ENCODE data around the gene TCF7L1.
A peak's percentile ranks its signal among the peaks of the same experiment; 100 is the strongest.

TCF7L1 gene

GRCh38 chr2:85254540-85255300 is 121.5 kb downstream of the TCF7L1 start:
- DNase-seq (ENCODE audit: low read depth in 3 of 3) = no peak

DNA sequence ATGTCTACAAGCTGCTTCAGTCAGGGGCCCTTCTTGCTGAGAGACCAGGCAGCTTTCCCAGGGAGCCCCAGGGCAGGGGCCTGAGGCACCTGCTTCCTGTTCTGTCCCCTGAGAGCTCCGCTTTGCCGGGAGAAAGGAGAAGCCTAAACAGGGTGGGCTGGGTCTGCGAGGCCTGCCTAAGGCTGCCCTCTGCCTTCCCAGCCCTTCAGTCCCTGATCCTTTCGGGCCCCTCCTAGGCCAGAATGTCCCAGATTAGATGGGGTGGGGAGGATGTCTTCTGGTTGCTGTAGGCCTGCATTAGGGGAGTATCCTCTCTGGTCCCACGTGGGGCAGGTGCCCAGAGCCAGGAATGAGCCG is 122.2 kb downstream of the TCF7L1 start:
- DNase-seq (ENCODE audit: low read depth in 3 of 3) = no peak

- DNase-seq (ENCODE audit: low read depth in 3 of 3) = no peak
Observed at GRCh38 chr2:85255813-85256594, 122.8 kb downstream of the TCF7L1 start.

DNA sequence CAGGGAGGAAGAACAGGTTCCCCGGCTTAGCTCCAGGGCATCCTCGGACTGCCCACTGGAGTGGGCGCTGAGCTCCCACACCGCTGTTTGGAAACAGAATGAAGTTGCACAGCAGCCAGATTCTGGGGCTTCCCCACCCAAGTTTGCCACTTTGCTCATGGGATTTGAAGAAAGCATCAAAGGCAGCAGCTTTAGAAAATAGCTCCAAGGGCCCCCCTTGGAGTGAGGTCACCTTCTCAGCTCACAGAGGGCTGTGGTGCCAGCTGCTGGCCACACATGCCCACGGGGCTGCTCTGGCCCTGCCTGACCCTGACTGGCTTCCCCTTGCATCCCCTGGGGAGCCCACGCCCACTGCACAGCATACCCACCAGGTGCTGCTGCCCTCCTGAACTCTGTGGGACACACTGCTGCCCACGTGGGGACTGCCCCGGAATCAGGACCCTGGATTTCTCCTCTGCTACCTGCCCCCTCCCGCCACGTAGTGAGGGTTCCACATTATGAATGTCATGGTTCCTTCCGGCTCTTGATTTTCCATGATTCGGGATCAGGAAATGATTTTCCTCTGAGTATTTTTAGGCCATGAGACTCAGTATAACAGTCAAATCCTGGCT is 124.3 kb downstream of the TCF7L1 start:
- no peak for DNase-seq (ENCODE audit: low read depth in 3 of 3)

DNA sequence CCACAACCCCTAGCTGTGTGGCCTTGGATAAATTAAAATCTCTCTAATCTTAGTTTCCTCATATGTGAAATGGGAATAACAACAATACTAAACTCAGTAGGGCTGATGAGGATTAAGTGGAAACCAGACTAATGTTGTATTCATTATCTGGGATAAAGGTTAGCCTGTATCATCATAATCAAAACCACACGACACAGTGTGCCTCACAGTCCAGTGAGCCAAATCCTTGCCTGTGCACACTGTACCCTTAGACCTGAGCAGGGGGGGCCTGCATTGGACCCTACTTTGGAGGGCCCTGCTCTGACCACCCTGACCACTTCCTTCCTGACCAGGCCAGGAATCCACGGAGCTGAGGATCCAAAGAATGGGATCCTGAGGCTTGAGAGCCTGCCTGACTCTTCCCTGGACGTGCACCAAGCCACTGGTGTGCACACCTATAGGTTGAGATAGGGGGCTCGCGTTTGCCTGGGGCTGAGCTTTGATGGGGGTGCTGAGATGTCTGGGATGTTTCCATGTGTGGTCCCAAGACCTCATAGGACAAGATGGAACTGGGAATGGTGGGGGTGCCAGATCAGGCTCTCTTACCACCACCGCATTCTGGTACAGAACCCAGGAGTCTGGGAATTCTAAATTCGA is 124.9 kb downstream of the TCF7L1 start:
- no peak for DNase-seq (ENCODE audit: low read depth in 3 of 3)

DNA sequence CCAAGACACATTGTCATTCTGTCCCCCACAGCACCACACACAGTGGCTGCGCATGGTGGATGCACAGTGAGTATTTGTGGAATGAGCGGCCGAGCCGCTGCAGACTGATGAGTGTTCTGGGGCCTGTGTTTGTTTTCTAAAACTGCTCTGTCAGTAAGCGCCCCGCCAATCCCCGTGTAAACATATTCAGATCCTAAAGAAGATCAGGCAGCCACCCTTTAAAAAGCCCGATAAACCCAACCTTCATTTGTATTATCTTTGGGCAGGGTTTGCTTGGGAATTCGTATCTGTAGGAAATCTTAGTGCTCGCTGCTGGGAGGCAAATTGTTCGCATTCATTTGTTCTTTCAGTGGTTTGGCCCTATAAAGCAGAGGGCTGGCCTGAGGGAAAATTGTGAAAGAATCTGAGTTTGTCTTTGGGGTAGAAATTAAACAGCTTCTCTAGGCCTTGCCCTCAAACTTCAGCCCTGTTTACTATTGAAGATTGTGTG is 126.0 kb downstream of the TCF7L1 start:
- DNase-seq (ENCODE audit: low read depth in 3 of 3) = no peak

GRCh38 chr2:85259879-85260278 is 126.7 kb downstream of the TCF7L1 start:
- DNase-seq (ENCODE audit: low read depth in 3 of 3) = no peak

GRCh38 chr2:85263591-85263990 is 130.4 kb downstream of the TCF7L1 start:
- DNase-seq (ENCODE audit: low read depth in 3 of 3) = no peak

GRCh38 chr2:85264471-85264870 is 131.3 kb downstream of the TCF7L1 start:
- no peak for DNase-seq (ENCODE audit: low read depth in 3 of 3)

- no peak for DNase-seq (ENCODE audit: low read depth in 3 of 3)
Observed at GRCh38 chr2:85265304-85265703, 132.1 kb downstream of the TCF7L1 start.

DNA sequence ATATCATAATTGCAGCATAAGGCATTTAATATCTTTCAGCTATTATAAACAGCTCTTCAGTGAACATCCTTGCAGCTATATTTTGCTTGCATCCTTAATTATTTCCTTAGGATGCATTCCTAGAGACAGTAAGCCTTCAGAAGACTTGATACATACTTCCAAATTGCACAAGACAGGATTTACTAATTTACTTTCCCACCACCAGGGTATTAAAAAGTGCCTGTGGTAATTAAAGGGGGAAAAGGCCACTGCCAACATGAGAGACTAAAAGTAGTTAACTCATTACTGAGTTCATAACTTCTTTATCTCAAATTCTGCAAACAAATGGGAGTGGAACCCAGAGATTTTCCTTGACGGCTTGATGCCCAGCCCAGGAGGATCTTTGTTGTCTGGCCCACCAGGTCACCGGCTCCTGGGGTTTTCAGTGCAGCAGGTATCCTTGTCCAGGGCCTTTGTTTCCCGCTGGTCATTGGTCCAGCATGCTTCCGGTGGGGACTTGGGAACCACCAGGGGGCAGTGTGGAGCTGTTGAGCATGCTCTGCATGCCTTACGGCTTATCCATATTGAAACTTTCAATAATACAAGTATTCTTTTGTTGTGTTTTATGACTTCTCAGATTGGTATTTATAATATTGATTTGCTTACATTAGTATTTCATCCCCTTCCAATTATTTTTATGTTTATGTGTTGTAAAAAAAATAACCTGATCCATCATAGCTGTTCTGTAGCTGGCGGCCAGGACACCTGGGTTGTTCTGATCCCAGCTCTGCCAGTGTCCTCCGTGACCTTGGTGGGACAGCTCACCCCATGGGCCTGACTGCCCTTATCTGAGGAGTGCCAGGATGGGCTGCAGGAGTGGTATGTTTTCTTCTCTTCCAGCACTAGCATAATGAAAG is 133.2 kb downstream of the TCF7L1 start:
- peak; percentile 29 to 84 (median 64) for DNase-seq (ENCODE audit: low read depth in 3 of 3)

DNA sequence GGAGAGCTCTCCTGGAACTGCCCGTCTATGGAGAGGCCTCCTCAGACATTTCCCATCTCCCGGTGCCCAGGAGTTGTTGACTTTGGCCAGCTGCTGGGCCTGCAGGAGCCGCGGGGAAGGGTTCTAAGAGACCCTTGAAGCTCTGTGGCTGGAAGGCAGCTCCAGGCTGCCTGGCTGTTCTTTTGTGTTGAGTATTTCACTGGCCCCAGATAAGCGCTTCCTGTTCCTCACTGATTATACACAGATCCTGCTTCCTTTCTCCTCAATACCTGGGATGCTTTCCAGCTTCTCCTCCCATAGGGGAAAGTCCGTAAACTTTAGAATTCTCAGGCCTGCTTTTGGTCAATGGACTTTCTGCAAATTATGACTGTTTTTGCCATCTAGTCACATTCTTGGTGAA is 136.8 kb downstream of the TCF7L1 start:
- no peak for DNase-seq (ENCODE audit: low read depth in 3 of 3)

GRCh38 chr2:85272357-85272756 is 139.2 kb downstream of the TCF7L1 start:
- no peak for DNase-seq (ENCODE audit: low read depth in 3 of 3)

GRCh38 chr2:85273738-85274731 is 140.8 kb downstream of the TCF7L1 start:
- DNase-seq (ENCODE audit: low read depth in 3 of 3) = no peak

- no peak for DNase-seq (ENCODE audit: low read depth in 3 of 3)
Observed at GRCh38 chr2:85275984-85276540, 142.9 kb downstream of the TCF7L1 start.

DNA sequence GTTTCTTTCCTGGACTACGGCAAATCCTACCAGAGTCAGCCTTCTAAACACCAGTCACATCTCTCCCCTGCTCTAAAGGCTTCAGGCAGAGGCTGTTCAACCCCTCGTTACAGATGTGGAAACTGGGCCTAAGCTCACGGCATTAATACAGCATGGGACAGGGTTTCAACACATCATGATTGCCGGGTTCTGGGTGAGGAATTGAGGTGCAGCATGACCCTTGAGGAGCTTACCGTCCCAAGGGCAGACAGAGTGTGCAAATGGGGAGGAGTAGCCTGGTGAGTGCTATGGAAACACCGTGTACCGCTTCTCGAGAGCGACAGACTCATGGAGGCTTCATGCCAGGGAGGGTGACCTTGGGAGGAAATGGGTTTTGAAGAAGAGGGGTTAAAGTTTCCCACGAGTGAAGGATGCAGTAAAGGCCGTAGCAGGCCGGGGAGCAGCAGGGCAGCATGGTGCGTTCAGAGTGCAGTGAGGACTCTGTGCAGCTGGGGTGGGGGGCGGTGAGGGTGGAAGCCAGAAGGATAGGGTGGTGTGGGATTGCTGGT is 143.5 kb downstream of the TCF7L1 start:
- no peak for DNase-seq (ENCODE audit: low read depth in 3 of 3)

- DNase-seq (ENCODE audit: low read depth in 3 of 3) = no peak
Observed at GRCh38 chr2:85277416-85278158, 144.4 kb downstream of the TCF7L1 start.

DNA sequence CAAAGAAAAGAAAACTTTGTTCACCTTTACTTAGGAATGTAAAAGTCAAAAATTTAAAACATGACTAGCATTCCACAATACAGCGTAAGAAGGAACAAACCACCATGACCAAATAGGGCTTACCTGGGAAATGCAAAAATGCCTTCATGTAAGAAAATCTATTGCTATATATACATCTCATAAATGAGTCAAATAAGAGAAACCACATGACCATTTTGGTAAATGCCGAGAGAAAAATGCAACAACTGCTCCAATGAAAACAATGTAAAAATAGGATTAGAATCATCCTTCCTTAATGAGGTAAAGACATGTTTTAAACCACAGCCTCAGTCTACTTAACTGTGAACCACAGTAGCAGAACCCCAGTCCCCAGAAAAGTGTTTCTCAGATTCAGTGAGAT is 145.2 kb downstream of the TCF7L1 start:
- DNase-seq (ENCODE audit: low read depth in 3 of 3) = no peak

GRCh38 chr2:85281553-85281952 is 148.4 kb downstream of the TCF7L1 start:
- DNase-seq (ENCODE audit: low read depth in 3 of 3) = no peak
